H9 (cell line): ENCODE data around the gene ZSCAN9. TPM values are rescaled to one million over a fixed set of nuclear protein-coding genes. Genes with fewer than 3 reads are reported as not detected.

Source experiments
- DNase-seq: peaks from one replicate; pipeline ENCODE4 v3.0.0-alpha.2; 2017
- H2AFZ ChIP-seq: one replicate; pipeline ENCODE4 v1.6.1; 2013; ENCODE audit warnings: mild to moderate bottlenecking, low read length, control low read depth, moderate library complexity
- H2AK5ac ChIP-seq: 2 replicates; pipeline ENCODE4 v1.6.1; 2013; ENCODE audit warnings: low read length, control low read depth, mixed read lengths; ENCODE audit not compliant: insufficient read length
- H2BK120ac ChIP-seq: one replicate; pipeline ENCODE4 v1.6.1; 2013; ENCODE audit warnings: low read depth, mild to moderate bottlenecking, low read length, control low read depth, inconsistent platforms; ENCODE audit not compliant: poor library complexity, severe bottlenecking
- H2BK12ac ChIP-seq: 2 replicates; pipeline ENCODE4 v1.6.1; 2013; ENCODE audit warnings: low read length, control low read depth, mixed read lengths, low read depth; ENCODE audit not compliant: insufficient read length
- H2BK15ac ChIP-seq: 2 replicates; pipeline ENCODE4 v1.6.1; 2013; ENCODE audit warnings: low read depth, low read length, control low read depth
- H2BK20ac ChIP-seq: one replicate; pipeline ENCODE4 v1.6.1; 2013; ENCODE audit warnings: low read depth, mild to moderate bottlenecking, low read length, control low read depth, inconsistent platforms; ENCODE audit not compliant: poor library complexity, severe bottlenecking
- H2BK5ac ChIP-seq: 2 replicates; pipeline ENCODE4 v1.6.1; 2013; ENCODE audit warnings: low read length, control low read depth, mixed read lengths; ENCODE audit not compliant: insufficient read length
- H3K14ac ChIP-seq: 2 replicates; pipeline ENCODE4 v1.6.1; 2013; ENCODE audit warnings: low read length, control low read depth; ENCODE audit not compliant: insufficient read depth
- H3K18ac ChIP-seq: 2 replicates; pipeline ENCODE4 v1.6.1; 2013; ENCODE audit warnings: low read depth, mild to moderate bottlenecking, mixed read lengths, low read length, control low read depth; ENCODE audit not compliant: insufficient read length
- H3K23ac ChIP-seq: 2 replicates; pipeline ENCODE4 v1.6.1; 2013; ENCODE audit warnings: low read length, control low read depth, mixed read lengths, low read depth; ENCODE audit not compliant: insufficient read length
- H3K23me2 ChIP-seq: 2 replicates; pipeline ENCODE4 v1.6.1; 2013; ENCODE audit warnings: low read depth, mild to moderate bottlenecking, mixed read lengths, low read length, control low read depth; ENCODE audit not compliant: insufficient read length, poor library complexity, severe bottlenecking
- H3K27ac ChIP-seq: 2 replicates; pipeline ENCODE4 v1.5.1; 2013; ENCODE audit warnings: low read length, control low read depth, mixed read lengths, low read depth; ENCODE audit not compliant: insufficient read length
- H3K27me3 ChIP-seq: 2 replicates; pipeline ENCODE4 v1.6.1; 2013; ENCODE audit warnings: low read length, control low read depth, inconsistent platforms; ENCODE audit not compliant: insufficient read depth
- H3K4ac ChIP-seq: 2 replicates; pipeline ENCODE4 v1.6.1; 2013; ENCODE audit warnings: low read depth, mild to moderate bottlenecking, control low read depth, inconsistent platforms, low read length, moderate library complexity
- H3K4me1 ChIP-seq: 2 replicates; pipeline ENCODE4 v1.6.1; 2013; ENCODE audit warnings: low read length, control low read depth, inconsistent platforms; ENCODE audit not compliant: insufficient read depth
- H3K4me2 ChIP-seq: 2 replicates; pipeline ENCODE4 v1.6.1; 2013; ENCODE audit warnings: low read length, control low read depth, mixed read lengths; ENCODE audit not compliant: insufficient read length, insufficient read depth
- H3K56ac ChIP-seq: 2 replicates; pipeline ENCODE4 v1.6.1; 2013; ENCODE audit warnings: low read depth, mild to moderate bottlenecking, mixed read lengths, low read length, control low read depth; ENCODE audit not compliant: insufficient read length
- H3K79me1 ChIP-seq: 2 replicates; pipeline ENCODE4 v1.6.1; 2013; ENCODE audit warnings: low read depth, mild to moderate bottlenecking, moderate library complexity, low read length, control low read depth, inconsistent platforms; ENCODE audit not compliant: insufficient read depth, poor library complexity, severe bottlenecking
- H3K79me2 ChIP-seq: 2 replicates; pipeline ENCODE4 v1.6.1; 2013; ENCODE audit warnings: low read length, control low read depth, inconsistent platforms; ENCODE audit not compliant: insufficient read depth
- H3K9ac ChIP-seq: 2 replicates; pipeline ENCODE4 v1.6.1; 2013; ENCODE audit warnings: low read length, control low read depth, mixed read lengths; ENCODE audit not compliant: insufficient read length; ENCODE audit errors: extremely low read depth
- H3K9me3 ChIP-seq: one replicate; pipeline ENCODE4 v1.6.1; 2013; ENCODE audit warnings: low read depth, low read length, inconsistent platforms; ENCODE audit not compliant: control insufficient read depth
- H3T11ph ChIP-seq: one replicate; pipeline ENCODE4 v1.6.1; 2013; ENCODE audit warnings: mild to moderate bottlenecking, low read length, control low read depth, inconsistent platforms
- H4K20me1 ChIP-seq: one replicate; pipeline ENCODE4 v1.6.1; 2013; ENCODE audit not compliant: control insufficient read depth, insufficient read length, insufficient read depth
- H4K5ac ChIP-seq: 2 replicates; pipeline ENCODE4 v1.6.1; 2013; ENCODE audit warnings: low read depth, mild to moderate bottlenecking, mixed read lengths, low read length, control low read depth; ENCODE audit not compliant: insufficient read length
- H4K8ac ChIP-seq: replicated peaks from 2 replicates; pipeline ENCODE4 v1.6.1; 2013; ENCODE audit warnings: low read length, control low read depth, mixed read lengths, low read depth; ENCODE audit not compliant: insufficient read length
- H4K91ac ChIP-seq: 2 replicates; pipeline ENCODE4 v1.6.1; 2013; ENCODE audit warnings: low read depth, mild to moderate bottlenecking, moderate library complexity, mixed read lengths, low read length, control low read depth; ENCODE audit not compliant: insufficient read length
- H3K27ac Mint-ChIP-seq, 3 experiments: 2 replicates in 2 of 3; 3 replicates in 1 of 3; pipeline ENCODE4 v1.8.0; 2020 to 2021; ENCODE audit warnings: mixed read lengths in 3 of 3, mild to moderate bottlenecking in 1 of 3, moderate library complexity in 1 of 3
- H3K27me3 Mint-ChIP-seq: 2 replicates; pipeline ENCODE4 v1.8.0; 2021; ENCODE audit warnings: low read depth, mild to moderate bottlenecking, moderate library complexity, mixed read lengths
- H3K36me3 Mint-ChIP-seq, 3 experiments: 2 replicates in 2 of 3; 3 replicates in 1 of 3; pipeline ENCODE4 v1.8.0; 2020 to 2021; ENCODE audit warnings: low read depth in 3 of 3, mixed read lengths in 3 of 3; ENCODE audit not compliant: insufficient read depth in 1 of 3
- H3K4me1 Mint-ChIP-seq, 2 experiments: 2 replicates each; pipeline ENCODE4 v1.8.0; 2020; ENCODE audit warnings: mixed read lengths in 2 of 2
- H3K4me3 Mint-ChIP-seq, 2 experiments: 2 replicates in 1 of 2; 3 replicates in 1 of 2; pipeline ENCODE4 v1.8.0; 2020 to 2021; ENCODE audit warnings: mild to moderate bottlenecking in 2 of 2, mixed read lengths in 2 of 2, moderate library complexity in 1 of 2
- H3K9me3 Mint-ChIP-seq, 2 experiments: 2 replicates in 1 of 2; 3 replicates in 1 of 2; pipeline ENCODE4 v1.8.0; 2020; ENCODE audit warnings: mild to moderate bottlenecking in 2 of 2, mixed read lengths in 2 of 2, moderate library complexity in 1 of 2
- CTCF ChIP-seq: fragments of 200-600 bp; sonication (generic); conservative IDR thresholded peaks from 3 replicates; pipeline ENCODE4 v1.8.0; 2021; ENCODE audit warnings: antibody characterized with exemption, mild to moderate bottlenecking
- WGBS: extraction: QIAGEN DNeasy Blood & Tissue Kit; methylation state at CpG from one replicate; pipeline ENCODE4 v1.1.7; 2013; ENCODE audit warnings: missing lambda C conversion rate, low lambda C conversion rate, mixed read lengths; ENCODE audit not compliant: insufficient read length; ENCODE audit errors: extremely low coverage; 5-methylcytosine and 5-hydroxymethylcytosine counted together
- total RNA-seq: library from RNA; stranded (reverse); gene quantifications from 2 replicates; pipeline ENCODE4 v1.2.1, GENCODE V29; 2021

ZSCAN9 gene
- total RNA-seq, 1 experiment from 2014 or later, result 11.5 TPM

DNA sequence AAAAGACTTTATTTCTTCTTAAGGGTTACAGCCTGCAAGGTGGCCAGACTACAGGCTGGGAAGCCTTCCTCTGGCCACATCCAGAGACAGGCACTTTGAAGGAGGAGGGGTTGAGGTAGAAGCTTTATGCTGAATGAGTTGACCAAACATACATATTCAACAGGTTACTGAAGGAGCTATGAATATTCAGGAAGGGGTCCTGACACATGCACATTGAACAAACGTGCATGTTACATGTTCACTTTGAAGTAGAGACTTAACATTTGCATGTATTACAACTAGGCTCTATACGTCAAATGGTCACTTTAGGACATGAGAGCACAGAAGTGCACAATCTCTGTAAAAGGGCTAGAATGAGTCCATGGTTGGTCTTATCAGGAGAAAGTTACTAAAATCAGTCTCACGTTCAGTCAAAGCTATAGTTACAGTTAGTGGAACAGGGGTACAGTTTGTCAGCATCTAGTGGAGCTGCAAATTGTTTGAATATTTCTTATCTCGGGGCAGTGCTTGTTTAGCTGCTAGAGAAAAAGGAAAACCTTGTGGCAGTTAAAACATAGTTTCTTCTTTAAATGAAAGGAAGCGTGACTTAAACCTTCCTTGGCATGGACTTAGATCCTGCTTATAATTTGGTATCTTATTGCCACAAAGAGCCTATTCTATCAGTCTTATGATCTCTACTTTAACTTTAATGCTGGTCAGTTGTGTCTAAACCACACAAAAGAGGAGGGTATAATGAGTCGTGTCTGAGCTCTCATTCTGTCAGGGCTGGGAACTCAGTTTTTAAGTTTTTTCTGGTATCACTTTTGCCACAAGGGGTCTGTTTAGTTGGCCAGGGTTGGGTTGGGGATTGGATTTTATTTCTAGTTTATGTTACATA lies 4.6 kb upstream of the ZSCAN9 start:
- H3K4me3 Mint-ChIP-seq, result no peak overlapping the region
- H3K4me1 Mint-ChIP-seq, result peaks cover 6 to 16% of the 10 kb centered on the region in 2 experiments
- Histone ChIP-seq H2BK15ac (no peak overlapping the region), H4K20me1 (no peaks in the 10 kb centered on the region), H2AK5ac (no peak overlapping the region), H3K27ac (no peak overlapping the region), H2BK120ac (no peak overlapping the region), H2BK12ac (no peak overlapping the region), H3K9ac (no peak overlapping the region), H3K79me2 (no peaks in the 10 kb centered on the region), H3K14ac (no peak overlapping the region), H2BK5ac (no peak overlapping the region), H3K23ac (no peak overlapping the region), H4K8ac (no peak overlapping the region), H3K79me1 (no peaks in the 10 kb centered on the region), H4K91ac (no peak overlapping the region), H3K4me2 (no peak overlapping the region), H3K56ac (no peak overlapping the region), H3K27me3 (peaks cover 6% of the 10 kb centered on the region; the same call in 1 of the 2 replicates), H2AFZ (no peak overlapping the region), H2BK20ac (no peak overlapping the region), H3K18ac (no peak overlapping the region), H4K5ac (no peak overlapping the region), H3K23me2 (peaks cover 11% of the 10 kb centered on the region), H3T11ph (no peak overlapping the region), H3K4me1 (no peaks in the 10 kb centered on the region), H3K4ac (no peak overlapping the region), H3K9me3 (no peaks in the 10 kb centered on the region)
- H3K9me3 Mint-ChIP-seq, result no peaks in the 10 kb centered on the region
- peaks cover 82% of the 10 kb centered on the region for H3K27me3 Mint-ChIP-seq
- TF ChIP-seq CTCF, result no peak
- no peaks in the 10 kb centered on the region; a peak in 1 of 7 replicates for H3K36me3 Mint-ChIP-seq
- DNase-seq, result no peak
- WGBS, result no CpG with 5 or more reads among the region's 6 CpGs
- H3K27ac Mint-ChIP-seq, result no peak overlapping the region
